GM19324 (cell line): ENCODE data around the gene BBIP1.

Experiments
- ATAC-seq: cut with Tn5 transposase; IDR thresholded peaks from one replicate; pipeline ENCODE4 v1.9.1; 2021; ENCODE audit warnings: mild to moderate bottlenecking, moderate library complexity; ENCODE audit not compliant: unreplicated experiment, low FRiP score

Gene BBIP1

DNA sequence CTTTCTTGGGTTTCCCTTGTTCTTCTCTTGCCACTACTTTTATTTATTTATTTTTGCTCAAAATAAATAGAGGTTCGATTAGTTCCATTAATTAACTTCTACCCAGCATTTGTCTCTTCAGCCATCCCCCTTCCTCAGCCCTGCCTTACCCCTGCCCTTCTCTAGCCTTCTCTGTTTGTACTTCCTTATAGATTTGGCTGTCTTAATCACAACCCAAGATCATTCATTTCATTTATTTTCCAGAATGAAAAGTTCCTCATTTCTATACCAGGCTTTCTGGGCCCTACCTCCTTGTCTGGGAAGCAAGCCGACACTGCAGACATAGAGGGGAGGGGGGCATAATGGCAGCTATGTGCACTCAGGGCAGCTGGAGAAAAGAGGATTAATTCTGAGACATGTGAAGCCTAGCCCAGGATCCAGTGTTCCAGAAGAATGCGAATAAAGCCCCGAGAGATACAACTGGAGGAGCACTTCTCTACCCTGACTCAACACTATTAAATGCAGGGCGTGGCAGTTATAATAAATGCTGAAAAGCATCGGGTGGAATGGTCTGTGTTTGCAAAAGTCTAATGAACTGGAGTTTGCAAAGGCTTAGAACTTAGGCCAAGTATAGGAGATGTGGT lies 53.7 kb downstream of the BBIP1 start:
- no peak for ATAC-seq

DNA sequence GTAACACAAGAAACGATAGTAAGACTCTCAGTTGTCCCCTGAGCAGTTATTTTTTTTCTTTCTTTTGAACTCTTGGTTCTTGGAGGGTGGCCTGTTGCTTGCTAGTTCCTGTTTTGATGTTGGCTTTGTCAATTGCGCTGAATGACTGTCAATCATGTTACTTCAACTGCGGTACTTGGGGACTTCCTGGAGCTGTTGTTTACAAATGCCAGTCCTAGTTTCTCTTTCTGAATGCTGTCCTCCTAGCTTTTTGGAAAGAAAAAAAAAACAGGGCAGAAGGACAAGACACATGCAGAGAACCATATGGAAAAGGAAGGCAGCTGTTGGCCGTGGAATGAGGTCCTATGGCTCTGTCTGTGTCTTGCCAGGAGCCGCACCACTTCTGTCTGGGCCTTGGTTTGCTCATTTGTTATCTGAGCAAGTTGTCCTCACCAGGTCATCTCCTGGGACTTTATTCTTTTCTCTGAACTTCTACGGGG lies 54.3 kb downstream of the BBIP1 start:
- peak; percentile 54 for ATAC-seq

DNA sequence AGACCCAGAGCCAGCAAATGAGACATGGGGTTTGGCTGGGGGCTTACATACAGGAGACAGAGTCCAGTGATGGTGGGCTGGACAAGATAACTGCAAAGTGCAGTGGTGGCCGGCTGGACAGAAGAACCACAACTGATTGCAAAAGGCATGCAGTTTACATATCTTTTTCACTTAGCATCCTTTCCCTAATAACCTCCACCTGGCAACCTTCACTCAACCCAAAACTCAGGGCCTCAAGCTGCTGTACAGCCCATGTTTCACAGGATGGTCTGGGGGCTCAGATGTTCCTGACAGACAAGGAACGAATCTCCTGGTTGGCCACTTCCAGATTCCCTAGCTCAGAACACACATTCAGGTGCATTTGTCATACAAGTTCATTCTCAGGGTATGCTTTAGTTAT lies 55.0 kb downstream of the BBIP1 start:
- ATAC-seq, result no peak

DNA sequence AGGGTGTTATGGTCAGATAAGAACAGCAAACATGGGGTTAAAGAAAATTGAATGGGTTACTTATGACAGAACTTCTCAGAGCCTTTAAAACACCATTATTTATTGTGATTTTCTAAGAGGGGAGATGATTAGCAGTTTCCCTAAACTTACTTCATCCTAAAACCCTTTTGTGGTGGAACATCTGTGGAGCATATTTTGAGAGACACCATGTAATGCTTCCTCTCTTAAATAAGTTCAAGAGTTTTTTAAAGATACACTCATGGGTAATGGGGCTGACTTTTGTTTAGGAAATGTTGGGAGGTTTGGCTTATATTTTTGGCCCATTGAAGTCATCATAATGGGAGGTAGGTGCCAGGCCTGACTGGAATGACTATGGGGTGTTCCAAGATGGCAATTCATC lies 55.6 kb downstream of the BBIP1 start:
- no peak for ATAC-seq

- no peak for ATAC-seq
Measured at GRCh38 chr10:110862961-110863360, 56.0 kb downstream of the BBIP1 start.

GRCh38 chr10:110861930-110862649 lies 56.9 kb downstream of the BBIP1 start:
- ATAC-seq, result no peak

DNA sequence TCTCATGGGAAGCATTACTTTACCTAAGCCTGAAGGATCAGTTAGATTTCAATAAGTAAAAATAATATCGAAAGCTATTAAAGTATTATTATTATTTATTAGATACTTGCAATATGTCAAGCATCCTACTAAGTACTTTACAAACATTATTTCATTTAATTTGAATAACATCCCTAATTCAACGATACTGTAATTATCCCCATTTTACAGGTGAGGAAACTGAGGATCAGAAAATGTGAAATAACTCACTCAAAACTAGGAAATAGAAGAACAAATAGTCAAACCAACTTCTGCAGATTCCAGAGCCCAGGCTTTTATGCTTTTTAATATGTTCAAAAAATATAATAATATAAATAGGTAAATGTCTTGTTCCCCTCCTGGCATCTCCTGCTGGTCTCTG lies 57.5 kb downstream of the BBIP1 start:
- ATAC-seq, result no peak

DNA sequence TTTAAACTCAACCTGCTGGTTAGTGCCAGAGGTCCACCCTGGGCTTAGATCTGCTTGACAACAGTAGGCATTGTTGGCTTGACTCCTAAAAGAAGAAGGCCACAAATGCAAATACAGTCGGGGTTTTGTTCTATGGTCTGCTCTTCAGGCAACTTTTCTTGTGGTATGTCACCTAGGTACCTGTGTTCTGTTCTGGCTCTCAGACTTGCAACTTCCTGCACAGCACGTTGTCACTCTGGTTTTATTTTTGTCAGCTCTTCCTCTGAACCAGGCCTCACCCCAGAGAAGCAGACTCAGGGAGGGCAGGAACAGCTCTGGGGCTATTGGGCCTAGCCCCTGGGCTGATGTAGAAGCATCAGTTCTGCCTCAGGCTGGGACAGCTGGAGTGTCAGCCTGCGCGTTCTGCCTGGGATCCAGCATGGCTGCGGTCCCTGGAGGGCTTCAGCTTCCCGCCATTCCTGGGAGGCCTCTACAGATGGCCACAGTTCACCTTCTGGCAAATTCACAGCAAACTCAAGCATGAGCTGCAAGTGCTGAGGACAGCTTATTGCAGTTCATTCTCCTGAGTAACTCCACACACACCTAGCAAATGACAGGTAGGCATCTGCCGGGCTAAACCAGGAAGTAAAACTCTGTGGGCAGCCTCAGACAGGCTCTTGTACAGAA lies 58.3 kb downstream of the BBIP1 start:
- ATAC-seq, result peak; percentile 70

GRCh38 chr10:110859973-110860376 lies 59.0 kb downstream of the BBIP1 start:
- no peak for ATAC-seq

DNA sequence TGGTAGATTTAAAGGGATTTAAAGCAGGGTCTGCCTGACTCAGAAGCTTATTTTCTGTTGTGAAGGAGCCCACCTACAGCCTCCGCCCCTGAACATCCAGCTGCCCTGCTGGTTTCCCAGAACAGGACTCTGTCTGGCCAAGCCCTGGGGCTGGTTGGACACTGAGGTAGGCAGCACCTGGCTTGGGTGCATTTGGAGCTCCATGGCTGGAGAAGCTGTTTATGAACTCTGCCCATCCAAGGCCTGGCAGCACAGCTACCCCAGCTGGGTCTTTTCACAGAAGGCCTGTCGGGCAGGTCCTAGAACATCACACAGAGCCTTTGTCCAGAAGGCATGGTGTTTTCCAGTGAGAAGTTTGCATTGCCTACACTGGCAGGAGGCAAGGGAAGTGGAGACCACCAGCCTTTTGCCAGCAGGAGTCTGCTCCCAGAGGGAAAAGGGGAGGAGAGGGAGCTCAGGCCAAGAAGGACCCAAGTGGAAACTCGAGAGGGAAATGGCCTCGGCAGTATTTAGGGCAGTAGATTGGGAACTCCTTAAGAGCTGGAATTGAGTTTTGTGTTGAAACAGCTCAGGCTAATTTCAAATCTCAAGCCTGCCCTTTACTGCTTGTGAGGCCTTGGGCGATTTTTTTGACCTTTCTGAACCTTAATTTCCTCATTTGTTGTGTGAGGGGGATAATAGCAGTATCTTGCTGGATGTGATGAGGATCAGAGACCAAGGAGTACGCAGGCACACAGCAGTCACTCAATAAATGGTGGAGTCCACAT lies 59.6 kb downstream of the BBIP1 start:
- no peak for ATAC-seq

GRCh38 chr10:110858297-110858934 lies 60.6 kb downstream of the BBIP1 start:
- ATAC-seq, result no peak

DNA sequence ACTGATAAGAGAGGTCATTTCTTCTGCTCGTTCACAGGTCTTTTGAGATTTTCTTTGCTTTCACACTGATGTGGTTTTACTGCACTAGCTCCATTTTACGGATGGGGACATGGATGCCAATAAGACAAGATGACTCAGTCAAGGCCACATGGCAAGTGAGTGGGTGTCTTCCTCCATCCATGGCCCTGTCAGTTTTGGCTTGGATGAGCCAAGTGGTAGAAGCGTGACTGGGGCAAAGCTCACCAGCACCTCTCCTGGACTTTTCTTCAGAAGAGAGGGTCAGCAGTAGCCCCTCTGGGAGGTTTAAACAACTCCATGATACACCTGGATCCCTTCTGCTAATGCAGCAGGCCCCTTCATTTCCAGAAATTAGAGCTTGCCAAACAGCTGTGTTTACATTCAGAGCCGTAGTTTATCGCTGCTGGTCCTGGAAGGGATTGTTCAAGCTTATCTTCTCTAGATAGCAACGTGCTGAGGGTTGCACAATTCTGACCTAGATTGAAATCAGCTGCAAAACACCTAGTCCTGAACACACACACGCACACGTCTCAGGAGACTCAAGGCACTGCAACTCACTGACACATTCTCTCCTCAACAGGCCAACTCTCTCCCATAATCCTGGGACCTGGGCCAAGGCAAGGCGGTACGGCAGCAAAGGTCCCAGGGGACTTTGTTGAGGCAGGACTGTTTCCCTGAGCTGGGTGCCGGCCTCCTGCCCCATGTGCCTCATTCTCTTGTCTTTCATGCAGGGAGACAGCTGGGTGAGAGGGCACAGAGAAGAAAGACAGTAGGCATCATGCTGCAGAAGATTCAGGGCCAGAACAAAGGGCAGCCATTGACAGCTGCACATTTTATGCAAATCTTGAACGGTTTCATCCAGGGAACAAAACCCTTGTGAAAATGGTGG lies 61.5 kb downstream of the BBIP1 start:
- no peak for ATAC-seq

GRCh38 chr10:110853921-110854605 lies 64.9 kb downstream of the BBIP1 start:
- no peak for ATAC-seq

- no peak for ATAC-seq
Measured at GRCh38 chr10:110852947-110853346, 66.0 kb downstream of the BBIP1 start.

DNA sequence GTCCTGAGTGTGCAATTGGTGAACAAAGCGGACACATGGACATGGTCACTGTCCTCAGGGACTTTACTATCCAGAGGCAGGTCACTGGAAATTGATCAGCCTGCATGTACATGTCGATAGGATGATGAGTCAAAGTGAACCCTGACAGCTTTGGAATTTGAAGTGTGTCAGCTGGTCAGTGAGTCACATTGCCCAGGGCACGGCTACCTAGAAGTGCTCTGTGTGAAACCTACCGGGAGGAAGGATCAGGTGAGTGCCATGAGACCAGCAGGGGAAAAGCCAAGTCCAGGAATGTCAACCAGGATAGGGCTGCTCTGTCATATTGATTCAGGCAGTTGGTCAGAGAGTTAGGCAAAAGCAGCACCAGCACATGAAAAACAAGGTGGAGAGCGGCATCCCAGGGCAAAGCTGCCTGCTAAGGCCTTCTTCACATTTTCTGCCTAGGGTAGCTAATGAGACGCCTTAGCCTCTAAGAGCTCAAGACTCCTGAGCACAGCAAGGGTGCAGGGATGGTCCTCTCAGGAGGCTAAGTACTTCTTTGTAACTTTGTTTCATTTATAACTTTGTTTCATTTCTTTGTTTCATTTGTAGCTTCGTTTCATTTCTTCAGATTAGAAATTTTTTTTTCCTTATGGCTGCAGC lies 66.6 kb downstream of the BBIP1 start:
- no peak for ATAC-seq

- ATAC-seq, result no peak
Measured at GRCh38 chr10:110851020-110851612, 67.9 kb downstream of the BBIP1 start.

DNA sequence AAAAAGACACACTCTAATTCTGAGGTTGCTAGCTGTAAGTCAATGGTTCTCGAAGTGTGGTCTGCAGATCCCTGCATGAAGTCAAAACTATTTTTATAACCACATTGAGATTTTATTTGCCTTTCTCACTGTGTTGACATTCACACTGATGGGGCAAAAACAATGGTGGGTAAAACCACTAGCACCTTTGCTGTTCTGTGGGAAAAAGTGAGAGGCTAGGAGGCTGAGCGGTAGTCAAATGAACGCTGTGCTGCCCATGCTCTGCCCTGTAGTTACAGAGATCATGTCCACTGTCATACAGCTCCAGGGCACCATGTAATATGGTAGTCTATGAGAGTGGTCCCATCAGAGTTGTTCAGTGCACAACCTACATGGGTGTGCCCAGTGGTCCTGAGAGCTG lies 68.9 kb downstream of the BBIP1 start:
- ATAC-seq, result no peak
